AG04449 (cell line): ENCODE measurements around the gene ACSL1.
"Not testable (repeated sequence)": the region's sequence is repeated elsewhere in the genome, so short reads cannot be mapped to it uniquely, and the experiment has no call there.

Experiments
- CTCF ChIA-PET: fragments of 350-600 bp; formaldehyde crosslinking; extraction: SDS; loops from one replicate; lab custom pipeline; 2021; ENCODE audit warnings: antibody characterized with exemption; lab: Yijun Ruan, JAX
- POLR2A ChIA-PET: fragments of 400-600, 350-600 bp; formaldehyde crosslinking; extraction: SDS; loops from one replicate; lab custom pipeline; 2020; ENCODE audit warnings: antibody characterized with exemption, inconsistent platforms; lab: Yijun Ruan, JAX
- DNase-seq: peaks from one replicate; pipeline ENCODE4 v3.0.0-alpha.2; 2010; ENCODE audit warnings: low read depth, low spot score
- H3K4me3 ChIP-seq: 2 replicates; pipeline ENCODE4 v1.5.1; 2011; ENCODE audit warnings: low read depth, mild to moderate bottlenecking, control low read depth, low read length
- CTCF ChIP-seq: IDR thresholded peaks from one replicate; pipeline ENCODE4 v1.5.1; 2011; ENCODE audit warnings: mild to moderate bottlenecking, moderate library complexity, low read length, control low read depth, inconsistent platforms; ENCODE audit not compliant: insufficient read depth; ENCODE audit errors: missing control alignments

ACSL1 gene

GRCh38 chr4:184740980-184741391 lies 84.8 kb downstream of the ACSL1 start:
- no peak overlapping the region for H3K4me3 ChIP-seq
- no peak for DNase-seq
- ChIA-PET POLR2A (no interaction called here), CTCF (no interaction called here)
- TF ChIP-seq CTCF, result no peak

- POLR2A ChIA-PET, CTCF ChIA-PET, H3K4me3 ChIP-seq, DNase-seq: not testable (repeated sequence)
These were observed 86.2 kb downstream of the ACSL1 start for GRCh38 chr4:184739575-184739974.

- no peak for TF ChIP-seq CTCF
- DNase-seq, result no peak
- H3K4me3 ChIP-seq, result peak overlapping the region; percentile 82
- POLR2A ChIA-PET, result interaction anchor here (0.9 to 1.4 kb wide), 4 partner anchors 12 to 86 kb away, joined by 3 to 5 read pairs (median 4); partner anchors contain the start of genes CASP3 and PRIMPOL
- CTCF ChIA-PET, result interaction anchor here (1.5 to 6.1 kb wide), 3 partner anchors 9 to 81 kb away, joined by 4 to 44 read pairs (median 5); no protein-coding TSS in a partner anchor
These were observed 91.0 kb downstream of the ACSL1 start for GRCh38 chr4:184734758-184735157.

- ChIA-PET POLR2A (interaction anchor here (0.6 to 1.4 kb wide), 7 partner anchors 11 to 409 kb away, joined by 3 to 5 read pairs (median 4); partner anchors contain the start of genes CASP3, PRIMPOL and SLC25A4), CTCF (interaction anchor here (0.9 to 6.1 kb wide), 5 partner anchors 9 to 470 kb away, joined by 3 to 44 read pairs (median 4); no protein-coding TSS in a partner anchor)
- DNase-seq, result peak; percentile 92
These were observed 91.9 kb downstream of the ACSL1 start, which contains the start of gene CENPU for GRCh38 chr4:184733654-184734524. CENPU (minus strand) TSS chr4:184734096; CDS start chr4:184734062, 34 bp downstream.

GRCh38 chr4:184732126-184732525 lies 93.6 kb downstream of the ACSL1 start:
- POLR2A ChIA-PET, result interaction anchor here (0.7 kb wide), 1 partner anchor 70 kb away, joined by 6 read pairs; no protein-coding TSS in a partner anchor
- TF ChIP-seq CTCF, result no peak
- CTCF ChIA-PET, result interaction anchor here (0.8 to 6.1 kb wide), 2 partner anchors 14 to 64 kb away, joined by 3 to 44 read pairs; no protein-coding TSS in a partner anchor
- H3K4me3 ChIP-seq, result no peak overlapping the region
- no peak for DNase-seq

More at GRCh38 chr4:184733654-184734524, 91.9 kb downstream of the ACSL1 start, which contains the start of gene CENPU:
- no peak for TF ChIP-seq CTCF
- H3K4me3 ChIP-seq, result peak within 1 kb of the TSS; percentile 82

GRCh38 chr4:184731056-184731455 lies 94.7 kb downstream of the ACSL1 start:
- TF ChIP-seq CTCF, result no peak
- no peak overlapping the region for H3K4me3 ChIP-seq
- POLR2A ChIA-PET, result no interaction called here
- DNase-seq, result no peak
- CTCF ChIA-PET, result no interaction called here
